Muscle of arm (tissue), 12 donors: ENCODE measurements around the gene LDHAL6B. TPM values are rescaled to one million over a fixed set of nuclear protein-coding genes. Genes with fewer than 3 reads are reported as not detected.

Experiments
- DNase-seq: peaks from one replicate; pipeline ENCODE4 v3.0.0-alpha.2; 2013
- polyA plus RNA-seq, 12 donors: library from polyadenylated mRNA; unstranded; fragments of 120-200 nt; gene quantifications; one replicate each; pipeline ENCODE4 v1.2.1, GENCODE V29; 2013; ENCODE audit not compliant: insufficient read length in 12 of 12

The LDHAL6B gene
- polyA plus RNA-seq, 12 donors = 0.11 to 0.17 (median 0.14) TPM; not detected in 6

- no peak for DNase-seq
Observed at GRCh38 chr15:59251001-59251845, 44.6 kb downstream of the LDHAL6B start.

GRCh38 chr15:59252137-59252536 is 45.5 kb downstream of the LDHAL6B start:
- no peak for DNase-seq

- DNase-seq = no peak
Observed at GRCh38 chr15:59255680-59256336, 49.2 kb downstream of the LDHAL6B start.

GRCh38 chr15:59256482-59256881 is 49.8 kb downstream of the LDHAL6B start:
- DNase-seq = no peak

GRCh38 chr15:59257140-59257539 is 50.5 kb downstream of the LDHAL6B start:
- no peak for DNase-seq

Other genes with a start within 250 kb of the LDHAL6B start
- 10 to 100 TPM in 11 of 12 donors, not detected in 1; 20.7 to 46.6 (median 24.3) TPM for gene RNF111, start 219.2 kb upstream of the LDHAL6B start, polyA plus RNA-seq
- gene CCNB2, start 101.7 kb upstream of the LDHAL6B start, polyA plus RNA-seq = 10 to 100 TPM in 11 of 12 donors, not detected in 1; 10.6 to 31.1 (median 21.6) TPM
- 10 to 100 TPM in 11 of 12 donors, not detected in 1; 33.5 to 50.6 (median 39.9) TPM for gene MYO1E, start 166.0 kb downstream of the LDHAL6B start, polyA plus RNA-seq
- 1 to 10 TPM in 6 of 12 donors, under 1 TPM in 4, not detected in 2; 0.66 to 2.1 (median 1.2) TPM for gene FAM81A, start 231.3 kb downstream of the LDHAL6B start, polyA plus RNA-seq